Testis (tissue), 3 donors: ENCODE results near the gene LRRC4C. TPM values are rescaled to one million over a fixed set of nuclear protein-coding genes. Genes with fewer than 3 reads are reported as not detected.

Experiments
- DNase-seq: peaks from one replicate; pipeline ENCODE4 v3.0.0-alpha.2; 2019
- H3K27ac ChIP-seq, 2 donors: fragments of 200-600 bp; sonication (generic); one replicate each; pipeline ENCODE4 v1.5.1; 2019
- H3K27me3 ChIP-seq: fragments of 200-600 bp; sonication (generic); one replicate; pipeline ENCODE4 v1.5.1; 2019
- H3K36me3 ChIP-seq: fragments of 200-600 bp; sonication (generic); one replicate; pipeline ENCODE4 v1.5.1; 2017; ENCODE audit warnings: low read depth; ENCODE audit errors: missing control alignments
- H3K4me1 ChIP-seq: fragments of 200-600 bp; sonication (generic); one replicate; pipeline ENCODE4 v1.5.1; 2019
- H3K4me3 ChIP-seq, 2 donors: fragments of 200-600 bp; sonication (generic); one replicate each; pipeline ENCODE4 v1.5.1; 2017 to 2019
- H3K9me3 ChIP-seq: fragments of 200-600 bp; sonication (generic); one replicate; pipeline ENCODE4 v1.5.1; 2017
- POLR2A ChIP-seq: fragments of 450-650 bp; IDR thresholded peaks from one replicate; pipeline ENCODE4 v1.6.1; 2017; ENCODE audit warnings: antibody characterized with exemption, mild to moderate bottlenecking, moderate library complexity
- WGBS, 2 donors: methylation state at CpG; one replicate each; pipeline ENCODE4 v1.1.5; 2018; 5-methylcytosine and 5-hydroxymethylcytosine counted together
- intact Hi-C: fragments of 100-400 bp; cut with DNase I; formaldehyde crosslinking; loops from one replicate; pipeline ENCODE4 v1.15.1; 2023; ENCODE audit warnings: low total_unique reads
- polyA plus RNA-seq: library from polyadenylated mRNA; stranded (reverse); fragments of 350-450 nt; fragmentation: Illumina TruSeq; extraction: RNeasy Lipid Tissue Mini Kit (QIAGEN cat#74804); gene quantifications from one replicate; pipeline ENCODE4 v1.2.3, GENCODE V29; 2014; ENCODE audit warnings: low read depth, low replicate concordance; ENCODE audit not compliant: insufficient read depth
- total RNA-seq, 2 donors: library from RNA; depleted of rRNA; stranded (reverse); fragments of >200 nt; gene quantifications; one replicate each; pipeline ENCODE4 v1.2.3, GENCODE V29; 2016
- TF ChIP-seq, protein P1 (sequence below), 3 experiments: fragments of 450-650 bp in 2 of 3; fragments of 200-600 bp in 1 of 3; sonication (generic) in 1 of 3; IDR thresholded peaks; one replicate each; pipeline ENCODE4 v1.5.1; 2016 to 2019; ENCODE audit warnings: antibody characterized with exemption in 3 of 3, mild to moderate bottlenecking in 2 of 3, moderate library complexity in 1 of 3

Gene LRRC4C
- total and polyA plus RNA-seq, 3 donors from 2014 or later: 0.16 to 0.56 (median 0.45) TPM

DNA sequence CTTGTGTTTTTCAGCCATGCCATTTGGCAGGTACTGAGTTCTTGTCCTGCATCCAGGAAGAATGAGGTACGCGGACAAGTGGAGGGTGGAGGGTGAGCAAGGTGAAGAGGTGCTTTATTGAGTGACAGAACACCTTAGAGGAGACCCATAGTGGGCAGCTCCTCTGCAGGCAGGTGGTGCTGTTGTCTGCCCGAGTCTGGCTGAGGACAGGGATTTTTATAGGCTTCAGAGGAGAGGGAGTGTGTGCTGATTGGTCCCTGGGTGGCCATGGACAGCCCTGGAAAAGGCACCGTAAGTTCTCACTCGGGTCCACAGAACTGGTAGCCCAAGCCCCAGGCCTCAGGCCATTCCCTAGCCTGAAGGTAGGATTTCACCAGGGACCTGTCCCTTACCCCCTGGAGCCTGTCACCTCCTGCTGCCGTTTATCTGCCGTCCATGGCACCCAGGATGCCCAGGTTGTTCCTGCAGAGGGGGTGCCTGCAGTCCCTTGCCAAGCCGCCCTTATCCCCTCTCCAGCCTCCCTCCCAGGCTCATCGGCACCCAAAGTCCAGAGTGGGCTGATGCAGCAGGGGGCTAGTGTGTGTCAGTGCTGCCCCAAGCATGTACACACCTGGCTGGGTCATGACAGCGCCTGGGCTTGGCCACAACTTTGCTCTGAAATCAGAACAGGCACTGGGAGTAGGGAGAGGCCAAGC, 213.6 kb downstream of the LRRC4C start:
- no peak for TF ChIP-seq POLR2A
- TF ChIP-seq, protein P1, sequence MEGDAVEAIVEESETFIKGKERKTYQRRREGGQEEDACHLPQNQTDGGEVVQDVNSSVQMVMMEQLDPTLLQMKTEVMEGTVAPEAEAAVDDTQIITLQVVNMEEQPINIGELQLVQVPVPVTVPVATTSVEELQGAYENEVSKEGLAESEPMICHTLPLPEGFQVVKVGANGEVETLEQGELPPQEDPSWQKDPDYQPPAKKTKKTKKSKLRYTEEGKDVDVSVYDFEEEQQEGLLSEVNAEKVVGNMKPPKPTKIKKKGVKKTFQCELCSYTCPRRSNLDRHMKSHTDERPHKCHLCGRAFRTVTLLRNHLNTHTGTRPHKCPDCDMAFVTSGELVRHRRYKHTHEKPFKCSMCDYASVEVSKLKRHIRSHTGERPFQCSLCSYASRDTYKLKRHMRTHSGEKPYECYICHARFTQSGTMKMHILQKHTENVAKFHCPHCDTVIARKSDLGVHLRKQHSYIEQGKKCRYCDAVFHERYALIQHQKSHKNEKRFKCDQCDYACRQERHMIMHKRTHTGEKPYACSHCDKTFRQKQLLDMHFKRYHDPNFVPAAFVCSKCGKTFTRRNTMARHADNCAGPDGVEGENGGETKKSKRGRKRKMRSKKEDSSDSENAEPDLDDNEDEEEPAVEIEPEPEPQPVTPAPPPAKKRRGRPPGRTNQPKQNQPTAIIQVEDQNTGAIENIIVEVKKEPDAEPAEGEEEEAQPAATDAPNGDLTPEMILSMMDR (IDR thresholded peaks at IDR 0.05): no peak
- no peak for DNase-seq
- WGBS, 2 donors: 82 to 90% methylated on average over 7 to 9 of the region's 10 CpGs
- intact Hi-C loops: no loop called here
- Histone ChIP-seq H3K4me3 (no peak overlapping the region), H3K36me3 (no peaks in the 10 kb centered on the region), H3K27ac (no peak overlapping the region), H3K27me3 (no peaks in the 10 kb centered on the region), H3K4me1 (no peaks in the 10 kb centered on the region), H3K9me3 (no peaks in the 10 kb centered on the region)

DNA sequence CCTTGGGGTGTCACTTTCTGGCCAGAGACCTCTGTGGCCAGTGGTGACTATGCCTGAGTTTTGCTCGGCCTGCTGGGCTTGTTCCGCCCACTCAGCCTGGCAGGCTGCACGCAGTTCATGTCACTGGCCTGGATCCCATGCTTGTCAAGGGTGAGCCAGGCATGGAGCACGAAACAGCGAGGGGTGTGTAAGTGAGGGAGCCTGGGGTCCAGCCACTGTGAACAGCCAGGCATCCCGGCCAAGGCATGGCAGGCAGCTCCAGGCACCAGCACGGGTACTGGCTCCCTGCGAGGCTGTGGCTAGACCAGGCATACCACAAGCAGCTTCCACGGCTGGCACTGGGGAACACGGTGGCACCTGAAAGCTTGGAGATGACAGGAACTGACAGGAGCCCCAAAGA, 214.3 kb downstream of the LRRC4C start:
- no peaks in the 10 kb centered on the region for H3K4me1 ChIP-seq
- H3K36me3 ChIP-seq: no peaks in the 10 kb centered on the region
- intact Hi-C loops: no loop called here
- 84 to 100% methylated on average over 1 to 8 of the region's 10 CpGs for WGBS, 2 donors
- TF ChIP-seq, protein P1 (IDR thresholded peaks at IDR 0.05): no peak
- no peaks in the 10 kb centered on the region for H3K27me3 ChIP-seq
- H3K27ac ChIP-seq: no peak overlapping the region
- DNase-seq: no peak
- H3K9me3 ChIP-seq: no peaks in the 10 kb centered on the region
- no peak overlapping the region for H3K4me3 ChIP-seq

DNA sequence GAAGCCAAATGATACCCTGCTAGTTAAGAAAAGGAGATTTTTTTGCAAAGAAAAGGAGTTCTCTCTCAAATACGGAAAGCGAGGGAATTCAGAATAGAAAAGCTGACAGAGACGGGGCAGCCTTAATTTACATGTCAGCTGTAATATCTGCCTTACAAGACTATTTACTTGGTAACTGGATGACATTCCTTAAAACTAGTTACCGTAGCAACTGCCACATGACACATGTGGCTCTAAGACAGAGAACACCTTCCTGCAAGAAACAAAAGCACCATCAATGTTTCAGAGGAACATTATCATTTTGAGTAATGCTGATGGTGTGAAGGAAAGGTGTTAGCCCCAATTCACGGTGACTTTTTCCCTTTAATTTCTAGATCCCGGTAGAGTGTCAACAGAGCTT, 222.1 kb downstream of the LRRC4C start:
- intact Hi-C loops: no loop called here
- WGBS, 2 donors: 68 to 70% methylated on average over 6 of the region's 6 CpGs

DNA sequence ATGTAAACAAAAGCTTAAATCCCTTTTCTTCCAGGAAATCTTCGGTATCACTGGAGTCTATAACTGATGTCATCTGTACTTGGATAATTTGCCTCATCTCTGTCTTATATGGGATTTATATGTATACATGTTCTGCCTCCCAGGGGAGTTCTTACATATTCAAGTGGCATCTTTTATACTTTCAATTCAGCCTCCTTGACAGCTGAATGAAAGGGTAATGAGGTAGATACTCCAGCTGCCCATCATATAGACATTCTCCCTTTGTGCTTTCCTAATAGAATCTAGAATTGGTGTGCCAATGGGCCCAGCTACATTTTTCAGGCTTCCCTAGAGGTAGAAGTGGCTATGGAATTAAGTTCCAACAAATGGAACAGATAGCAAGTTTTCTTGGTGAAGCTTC, 223.8 kb downstream of the LRRC4C start:
- no peak for DNase-seq
- Histone ChIP-seq H3K4me1 (no peaks in the 10 kb centered on the region), H3K27me3 (no peaks in the 10 kb centered on the region), H3K27ac (no peak overlapping the region), H3K4me3 (no peak overlapping the region), H3K9me3 (no peaks in the 10 kb centered on the region), H3K36me3 (no peaks in the 10 kb centered on the region)
- TF ChIP-seq POLR2A: no peak
- TF ChIP-seq, protein P1 (IDR thresholded peaks at IDR 0.05): no peak
- 92 to 96% methylated on average over 1 of the region's 1 CpG for WGBS, 2 donors
- intact Hi-C loops: no loop called here

More for the DNA sequence above, 222.1 kb downstream of the LRRC4C start:
- Histone ChIP-seq H3K4me1 (no peaks in the 10 kb centered on the region), H3K27me3 (no peaks in the 10 kb centered on the region), H3K27ac (no peak overlapping the region), H3K9me3 (no peaks in the 10 kb centered on the region), H3K4me3 (no peak overlapping the region), H3K36me3 (no peaks in the 10 kb centered on the region)
- DNase-seq: no peak
- no peak for TF ChIP-seq POLR2A
- TF ChIP-seq, protein P1 (IDR thresholded peaks at IDR 0.05): no peak
